Measurements from ENCODE around the gene SLIT1.

SLIT1 gene

DNA sequence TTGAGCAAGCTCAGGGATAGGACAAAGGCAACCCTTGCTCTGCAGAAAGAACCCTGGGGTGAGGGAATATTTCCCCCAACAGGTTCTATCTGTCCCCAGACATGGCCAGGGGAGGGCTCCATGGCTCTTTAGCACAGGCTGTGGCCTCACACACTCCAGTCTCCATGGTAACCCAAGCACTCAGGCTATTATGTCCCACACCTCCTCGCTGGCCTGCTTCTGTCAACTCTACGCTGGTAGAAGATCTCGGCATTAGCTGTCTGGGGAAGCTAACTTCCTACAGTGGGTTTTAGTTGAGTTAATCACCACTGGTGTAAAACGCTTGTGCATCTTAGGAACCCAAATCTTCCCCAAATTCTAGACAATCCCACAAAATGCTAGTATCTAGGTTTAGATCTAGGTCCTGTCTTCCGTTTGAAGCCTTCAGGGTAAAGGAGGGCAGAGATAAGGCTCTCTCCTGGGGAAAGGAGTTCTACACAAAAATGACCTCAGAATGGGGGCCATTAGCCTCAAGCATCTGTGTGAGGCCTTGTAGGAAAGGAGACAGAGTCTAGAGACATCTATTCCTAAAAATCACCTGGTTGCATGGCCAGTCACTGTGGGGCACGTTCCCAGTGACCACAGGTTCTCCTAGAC is 36.7 kb upstream of the SLIT1 start:
- Histone ChIP-seq H3K4me1 (ENCODE audit: insufficient read depth, poor library complexity, severe bottlenecking) (no peaks in the 10 kb centered on the region), H3K36me3 (ENCODE audit: low read depth) (peaks cover 8% of the 10 kb centered on the region), H3K27me3 (ENCODE audit: insufficient read depth, poor library complexity, severe bottlenecking) (no peaks in the 10 kb centered on the region), H3K9me3 (ENCODE audit: severe bottlenecking) (no peaks in the 10 kb centered on the region), H3K4me3 (ENCODE audit: severe bottlenecking) (no peak overlapping the region), H3K27ac (ENCODE audit: poor library complexity, severe bottlenecking) (no peak overlapping the region)
- DNase-seq (ENCODE audit: low spot score) (no peak), ATAC-seq (ENCODE audit: low read depth) (no peak)
- TF ChIP-seq, protein P1, sequence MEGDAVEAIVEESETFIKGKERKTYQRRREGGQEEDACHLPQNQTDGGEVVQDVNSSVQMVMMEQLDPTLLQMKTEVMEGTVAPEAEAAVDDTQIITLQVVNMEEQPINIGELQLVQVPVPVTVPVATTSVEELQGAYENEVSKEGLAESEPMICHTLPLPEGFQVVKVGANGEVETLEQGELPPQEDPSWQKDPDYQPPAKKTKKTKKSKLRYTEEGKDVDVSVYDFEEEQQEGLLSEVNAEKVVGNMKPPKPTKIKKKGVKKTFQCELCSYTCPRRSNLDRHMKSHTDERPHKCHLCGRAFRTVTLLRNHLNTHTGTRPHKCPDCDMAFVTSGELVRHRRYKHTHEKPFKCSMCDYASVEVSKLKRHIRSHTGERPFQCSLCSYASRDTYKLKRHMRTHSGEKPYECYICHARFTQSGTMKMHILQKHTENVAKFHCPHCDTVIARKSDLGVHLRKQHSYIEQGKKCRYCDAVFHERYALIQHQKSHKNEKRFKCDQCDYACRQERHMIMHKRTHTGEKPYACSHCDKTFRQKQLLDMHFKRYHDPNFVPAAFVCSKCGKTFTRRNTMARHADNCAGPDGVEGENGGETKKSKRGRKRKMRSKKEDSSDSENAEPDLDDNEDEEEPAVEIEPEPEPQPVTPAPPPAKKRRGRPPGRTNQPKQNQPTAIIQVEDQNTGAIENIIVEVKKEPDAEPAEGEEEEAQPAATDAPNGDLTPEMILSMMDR (IDR thresholded peaks at IDR 0.05; ENCODE audit: poor library complexity, severe bottlenecking) = no peak

DNA sequence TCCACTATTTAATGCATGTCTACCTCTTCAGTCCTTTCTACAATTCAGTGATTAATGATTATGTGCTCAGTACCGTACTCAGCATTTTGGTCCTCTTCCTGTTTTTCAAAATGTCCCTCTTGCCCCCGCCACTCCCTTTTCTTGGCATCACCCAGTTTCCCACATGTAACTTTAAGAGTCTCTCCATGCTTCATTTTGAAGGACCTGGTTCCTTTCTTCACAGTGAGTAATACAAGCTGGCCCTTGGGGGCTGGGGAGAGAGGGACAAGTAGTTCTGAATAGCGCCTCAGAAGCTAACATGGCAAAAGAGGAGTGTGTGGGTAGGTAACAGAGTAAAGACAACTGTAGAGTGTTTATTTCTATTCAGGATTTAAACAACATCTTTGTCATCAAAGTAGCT is 34.6 kb upstream of the SLIT1 start:
- Histone ChIP-seq H3K9me3 (ENCODE audit: severe bottlenecking) (no peaks in the 10 kb centered on the region), H3K4me1 (ENCODE audit: insufficient read depth, poor library complexity, severe bottlenecking) (no peaks in the 10 kb centered on the region), H3K36me3 (ENCODE audit: low read depth) (peaks cover 4% of the 10 kb centered on the region), H3K27ac (ENCODE audit: poor library complexity, severe bottlenecking) (no peak overlapping the region), H3K4me3 (ENCODE audit: severe bottlenecking) (no peak overlapping the region), H3K27me3 (ENCODE audit: insufficient read depth, poor library complexity, severe bottlenecking) (no peaks in the 10 kb centered on the region)
- TF ChIP-seq, protein P1 (IDR thresholded peaks at IDR 0.05; ENCODE audit: poor library complexity, severe bottlenecking) = no peak
- DNase-seq (ENCODE audit: low spot score) = no peak
- no peak for ATAC-seq (ENCODE audit: low read depth)

DNA sequence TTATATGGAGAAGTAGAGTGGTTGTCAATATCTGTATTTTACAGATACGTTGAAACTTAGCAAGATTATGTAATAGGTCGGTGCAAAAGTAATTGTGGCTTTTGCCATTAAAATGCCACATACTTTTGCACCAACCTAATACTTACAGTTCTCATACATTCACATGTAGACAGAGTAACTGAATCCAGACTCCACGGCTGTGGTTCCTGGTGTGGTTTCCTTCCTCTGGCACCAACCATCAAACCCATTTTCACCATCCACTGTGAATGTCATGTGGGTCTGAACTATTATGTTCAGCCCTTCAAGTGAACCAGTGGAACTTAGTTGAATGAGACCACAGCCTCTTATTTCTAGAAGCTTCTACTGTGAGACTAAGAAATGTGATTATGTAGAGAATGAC is 31.5 kb upstream of the SLIT1 start:
- ATAC-seq (ENCODE audit: low read depth) (no peak), DNase-seq (ENCODE audit: low spot score) (no peak)
- no peak overlapping the region for H3K27ac ChIP-seq (ENCODE audit: poor library complexity, severe bottlenecking)
- H3K4me1 ChIP-seq (ENCODE audit: insufficient read depth, poor library complexity, severe bottlenecking) = no peaks in the 10 kb centered on the region
- no peak overlapping the region for H3K4me3 ChIP-seq (ENCODE audit: severe bottlenecking)
- no peaks in the 10 kb centered on the region for H3K9me3 ChIP-seq (ENCODE audit: severe bottlenecking)
- H3K36me3 ChIP-seq (ENCODE audit: low read depth) = no peaks in the 10 kb centered on the region
- TF ChIP-seq, protein P1 (IDR thresholded peaks at IDR 0.05; ENCODE audit: poor library complexity, severe bottlenecking) = no peak
- H3K27me3 ChIP-seq (ENCODE audit: insufficient read depth, poor library complexity, severe bottlenecking) = no peaks in the 10 kb centered on the region

DNA sequence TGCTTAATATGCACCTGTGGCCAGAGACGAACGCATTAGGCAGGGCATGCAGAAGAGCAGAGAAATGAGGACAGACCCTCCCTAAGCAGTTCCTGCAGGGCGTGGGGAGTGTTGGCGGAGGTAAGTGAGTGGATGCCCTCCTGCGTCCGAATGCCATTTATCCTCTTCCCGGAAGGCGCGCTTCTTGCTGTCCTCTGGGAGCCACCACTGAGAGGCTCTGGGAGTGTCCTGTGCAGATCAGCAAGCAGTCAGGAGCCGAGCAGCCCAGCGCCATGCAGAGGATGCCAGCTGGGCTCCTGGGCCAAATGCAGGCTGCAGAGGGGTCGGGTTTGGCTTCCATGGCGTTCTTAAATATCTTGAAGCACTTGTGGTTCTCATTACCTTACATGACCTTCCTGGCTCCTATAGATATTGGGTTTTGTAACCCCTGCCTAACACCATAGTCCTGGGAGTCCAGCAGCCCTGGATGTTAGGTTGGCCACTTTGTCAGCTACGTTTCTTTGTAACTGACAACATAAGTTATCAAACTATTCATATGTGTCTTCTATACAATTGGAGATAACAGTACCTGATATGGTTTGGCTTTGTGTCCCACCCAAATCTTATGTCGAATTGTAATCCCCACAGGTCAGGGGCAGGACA is 30.0 kb upstream of the SLIT1 start:
- TF ChIP-seq, protein P1 (IDR thresholded peaks at IDR 0.05; ENCODE audit: poor library complexity, severe bottlenecking) = no peak
- Histone ChIP-seq H3K27me3 (ENCODE audit: insufficient read depth, poor library complexity, severe bottlenecking) (no peaks in the 10 kb centered on the region), H3K27ac (ENCODE audit: poor library complexity, severe bottlenecking) (no peak overlapping the region), H3K9me3 (ENCODE audit: severe bottlenecking) (no peaks in the 10 kb centered on the region), H3K4me1 (ENCODE audit: insufficient read depth, poor library complexity, severe bottlenecking) (no peaks in the 10 kb centered on the region), H3K4me3 (ENCODE audit: severe bottlenecking) (no peak overlapping the region), H3K36me3 (ENCODE audit: low read depth) (no peaks in the 10 kb centered on the region)
- ATAC-seq (ENCODE audit: low read depth) (no peak), DNase-seq (ENCODE audit: low spot score) (no peak)

DNA sequence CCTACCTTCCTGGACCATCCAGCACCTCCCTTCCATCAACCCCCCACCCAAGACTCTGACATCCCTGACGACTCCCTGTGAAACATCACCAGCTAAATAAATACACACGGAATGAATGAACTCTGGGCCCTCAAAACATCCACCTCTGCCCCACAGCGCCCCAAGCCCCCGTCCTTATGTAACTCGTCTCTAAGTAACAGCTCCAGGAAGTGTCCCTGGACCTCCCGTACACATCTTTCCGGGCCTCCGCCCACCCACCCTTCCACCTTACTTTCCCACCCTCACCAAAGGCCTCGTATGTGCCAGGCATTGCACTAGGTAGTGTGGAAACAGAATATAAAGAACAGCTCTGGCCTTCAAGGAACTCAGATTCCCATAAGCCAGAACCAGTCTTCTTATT is 27.7 kb upstream of the SLIT1 start:
- no peak overlapping the region for H3K27ac ChIP-seq (ENCODE audit: poor library complexity, severe bottlenecking)
- TF ChIP-seq, protein P1 (IDR thresholded peaks at IDR 0.05; ENCODE audit: poor library complexity, severe bottlenecking) = no peak
- ATAC-seq (ENCODE audit: low read depth) (no peak), DNase-seq (ENCODE audit: low spot score) (no peak)
- no peaks in the 10 kb centered on the region for H3K36me3 ChIP-seq (ENCODE audit: low read depth)
- no peaks in the 10 kb centered on the region for H3K9me3 ChIP-seq (ENCODE audit: severe bottlenecking)
- H3K4me3 ChIP-seq (ENCODE audit: severe bottlenecking) = no peak overlapping the region
- no peaks in the 10 kb centered on the region for H3K4me1 ChIP-seq (ENCODE audit: insufficient read depth, poor library complexity, severe bottlenecking)
- no peaks in the 10 kb centered on the region for H3K27me3 ChIP-seq (ENCODE audit: insufficient read depth, poor library complexity, severe bottlenecking)

All from RWPE2 (cell line).